Renal cortical epithelial cell (primary cell): ENCODE measurements around the gene FBXO5. TPM values are rescaled to one million over a fixed set of nuclear protein-coding genes. Genes with fewer than 3 reads are reported as not detected.
"Not testable (repeated sequence)": the region's sequence is repeated elsewhere in the genome, so short reads cannot be mapped to it uniquely, and the experiment has no call there.

Experiments used
- DNase-seq: peaks from one replicate; pipeline ENCODE4 v3.0.0-alpha.2; 2011; ENCODE audit warnings: low read depth
- total RNA-seq: library from RNA; depleted of rRNA; stranded (reverse); fragments of >200 nt; gene quantifications from 2 replicates; pipeline ENCODE4 v1.2.3, GENCODE V29; 2014

The FBXO5 gene
- total RNA-seq, 1 donor from 2014 or later = 4.6 TPM

- no peak for DNase-seq
Observed at GRCh38 chr6:152993431-152993830, 10.6 kb upstream of the FBXO5 start.

GRCh38 chr6:152986978-152987377, 4.1 kb upstream of the FBXO5 start:
- DNase-seq = no peak

- DNase-seq = not testable (repeated sequence)
Observed at GRCh38 chr6:152985300-152985699, 2.5 kb upstream of the FBXO5 start.

GRCh38 chr6:152984513-152984872, 1.7 kb upstream of the FBXO5 start:
- DNase-seq = no peak

- peak; percentile 59 for DNase-seq
Observed at GRCh38 chr6:152983637-152984512, 1.0 kb upstream of the FBXO5 start.

GRCh38 chr6:152981989-152982903, 595 bp downstream of the FBXO5 start:
- no peak for DNase-seq

- DNase-seq = no peak
Observed at GRCh38 chr6:152981219-152981618, 1.6 kb downstream of the FBXO5 start.

- no peak for DNase-seq
Observed at GRCh38 chr6:152980656-152981055, 2.2 kb downstream of the FBXO5 start.

- peak; percentile 26 for DNase-seq
Observed at GRCh38 chr6:152979116-152979515, 3.7 kb downstream of the FBXO5 start.

GRCh38 chr6:152978058-152978457, 4.8 kb downstream of the FBXO5 start:
- DNase-seq = no peak

- DNase-seq = no peak
Observed at GRCh38 chr6:152977556-152977955, 5.3 kb downstream of the FBXO5 start.

GRCh38 chr6:152976749-152977148, 6.1 kb downstream of the FBXO5 start:
- no peak for DNase-seq

- peak; percentile 35 for DNase-seq
Observed at GRCh38 chr6:152975204-152975915, 7.5 kb downstream of the FBXO5 start.

GRCh38 chr6:152973916-152974315, 8.9 kb downstream of the FBXO5 start:
- DNase-seq = no peak

GRCh38 chr6:152969688-152970418, 13.0 kb downstream of the FBXO5 start:
- no peak for DNase-seq

- not testable (repeated sequence) for DNase-seq
Observed at GRCh38 chr6:152966168-152966894, 16.5 kb downstream of the FBXO5 start.

GRCh38 chr6:152959333-152959732, 23.5 kb downstream of the FBXO5 start:
- DNase-seq = no peak

GRCh38 chr6:152957796-152958195, 25.0 kb downstream of the FBXO5 start:
- no peak for DNase-seq

GRCh38 chr6:152954443-152954842, 28.4 kb downstream of the FBXO5 start:
- DNase-seq = no peak

- peak; percentile 46 for DNase-seq
Observed at GRCh38 chr6:152952866-152953509, 29.9 kb downstream of the FBXO5 start.
